ENCODE data around the gene EOGT.

Gene EOGT

DNA sequence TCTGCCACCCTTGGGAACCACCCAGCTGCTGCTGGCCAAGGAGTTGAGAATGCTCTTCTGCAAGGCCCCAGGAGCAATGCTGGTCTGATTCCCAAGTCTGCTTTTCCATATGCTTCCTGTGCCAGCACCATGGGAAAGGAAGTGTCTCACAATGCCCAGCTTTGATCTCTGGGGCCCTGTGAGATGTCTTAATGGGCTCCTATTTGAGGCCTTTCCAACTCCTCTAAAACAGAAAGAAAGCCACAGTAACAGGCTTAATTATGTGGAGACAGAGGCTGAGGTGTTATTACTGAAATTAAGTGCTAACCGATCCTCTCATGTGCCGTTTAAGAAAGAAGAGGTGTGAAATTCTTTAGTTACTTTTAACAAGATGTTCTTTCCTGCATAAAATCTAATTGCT lies 4.5 kb downstream of the EOGT start:
- no peak for DNase-seq

- DNase-seq, result no peak
Measured at GRCh38 chr3:69005791-69006482, 7.5 kb downstream of the EOGT start.

GRCh38 chr3:69005071-69005790 lies 8.3 kb downstream of the EOGT start:
- no peak for DNase-seq

- DNase-seq, result no peak
Measured at GRCh38 chr3:69004138-69004537, 9.3 kb downstream of the EOGT start.

DNA sequence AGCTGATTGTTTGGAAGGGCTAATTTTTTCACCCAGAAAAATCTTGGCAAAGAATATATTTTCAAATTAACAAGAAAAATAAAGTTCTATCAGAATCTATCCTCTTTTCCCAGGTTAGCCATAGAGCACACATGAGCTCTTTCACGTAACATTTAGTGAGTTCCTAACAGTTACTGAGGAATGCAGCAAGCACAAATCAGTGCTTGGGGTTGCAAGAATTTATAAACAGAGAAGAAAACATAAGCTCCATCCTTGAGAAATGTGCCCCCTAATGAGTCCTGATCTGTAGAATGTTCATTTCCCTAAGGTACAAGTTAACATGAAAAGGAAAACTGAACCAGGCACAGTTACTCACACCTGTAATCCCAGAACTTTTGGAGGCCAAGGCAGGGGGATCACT lies 13.9 kb downstream of the EOGT start:
- no peak for DNase-seq

- no peak for DNase-seq
Measured at GRCh38 chr3:68999158-68999557, 14.3 kb downstream of the EOGT start.

DNA sequence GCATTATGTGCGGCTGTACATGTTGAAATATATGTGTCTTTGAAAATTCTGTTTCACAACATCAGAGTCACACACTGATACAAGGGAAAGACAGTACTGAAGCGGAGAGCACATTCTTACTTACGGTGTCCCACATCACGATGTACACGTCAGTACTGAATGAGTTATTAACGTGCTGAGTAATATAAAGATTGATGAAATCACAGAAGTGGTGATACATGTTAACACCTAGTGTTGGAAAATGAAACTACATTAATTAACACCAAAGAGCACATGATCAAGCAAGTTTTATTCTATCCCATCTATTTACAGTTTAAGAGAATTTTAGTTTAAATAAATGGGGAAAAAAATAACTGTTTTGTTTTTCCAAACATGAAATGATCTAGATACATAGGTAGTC lies 15.6 kb downstream of the EOGT start:
- no peak for DNase-seq

- no peak for DNase-seq
Measured at GRCh38 chr3:68996356-68996995, 17.0 kb downstream of the EOGT start.

GRCh38 chr3:68988740-68989139 lies 24.7 kb downstream of the EOGT start:
- DNase-seq, result no peak

- no peak for DNase-seq
Measured at GRCh38 chr3:68987322-68987721, 26.2 kb downstream of the EOGT start.

DNA sequence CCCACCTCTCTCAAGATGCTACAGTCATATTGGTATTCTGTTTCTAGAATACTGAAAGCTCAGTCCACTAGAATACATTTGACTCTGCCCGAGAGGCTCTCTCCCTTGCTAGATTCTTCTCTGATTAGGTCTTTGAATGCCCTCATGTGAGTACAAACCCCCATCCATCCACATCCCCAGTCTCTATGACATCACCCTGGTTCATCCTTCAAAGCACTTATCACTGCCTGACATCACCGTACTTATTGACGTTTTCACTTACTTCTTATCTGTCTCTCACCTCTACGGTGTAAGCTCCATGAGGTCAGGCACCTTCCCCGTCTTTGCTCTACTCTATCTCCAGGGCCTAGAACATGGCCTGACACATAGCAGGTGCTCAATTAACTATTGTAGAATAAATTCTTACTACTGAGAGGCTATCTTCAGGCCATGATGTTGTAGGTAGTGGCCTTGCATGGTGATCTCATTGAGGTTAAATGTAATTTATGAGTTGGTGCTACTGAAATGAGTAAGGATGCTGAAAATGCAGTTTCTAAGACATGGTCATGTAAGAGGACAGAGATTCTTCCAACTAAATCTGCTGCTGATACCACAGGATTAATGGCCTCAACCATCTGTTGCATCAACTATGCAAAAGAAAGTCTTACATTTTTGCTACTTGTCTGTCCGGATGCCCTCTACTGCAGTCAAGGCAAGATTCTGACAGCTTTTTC lies 26.8 kb downstream of the EOGT start:
- no peak for DNase-seq

- no peak for DNase-seq
Measured at GRCh38 chr3:68985146-68985790, 28.2 kb downstream of the EOGT start.

- DNase-seq, result no peak
Measured at GRCh38 chr3:68984011-68984530, 29.4 kb downstream of the EOGT start.

DNA sequence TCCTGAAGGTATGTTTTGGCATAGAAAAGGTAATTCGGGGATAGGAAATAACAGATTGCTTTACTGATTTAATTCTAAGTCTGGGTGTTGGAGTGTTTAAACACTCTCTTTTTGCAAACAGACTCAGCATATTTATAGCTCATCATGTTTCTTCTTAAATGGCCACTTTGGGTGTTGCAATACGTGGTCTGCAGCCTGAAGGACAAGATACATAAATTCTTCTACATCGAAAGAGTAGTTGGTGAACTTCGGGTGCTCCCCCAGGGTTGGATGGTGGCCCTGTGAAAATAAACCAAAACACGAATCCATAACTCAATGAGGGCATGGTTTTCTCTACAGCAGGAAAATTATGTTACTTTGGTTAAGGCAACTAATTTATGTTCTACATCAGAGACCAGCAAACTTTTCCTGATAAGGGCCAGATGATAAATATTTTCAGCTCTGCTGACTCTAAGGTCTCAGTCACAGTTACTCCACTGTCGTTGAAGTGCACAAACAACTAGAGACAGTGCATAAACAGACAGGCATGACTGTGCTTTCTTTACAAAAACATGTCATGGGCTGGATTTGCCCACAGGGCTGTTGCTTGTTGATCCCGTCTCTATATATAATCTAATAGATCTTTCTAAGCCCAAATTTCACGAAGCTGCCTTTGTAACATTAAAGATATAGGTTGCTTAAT lies 35.9 kb downstream of the EOGT start:
- DNase-seq, result no peak

- DNase-seq, result no peak
Measured at GRCh38 chr3:68974711-68975110, 38.8 kb downstream of the EOGT start.

- no peak for DNase-seq
Measured at GRCh38 chr3:68973639-68974038, 39.8 kb downstream of the EOGT start.

DNA sequence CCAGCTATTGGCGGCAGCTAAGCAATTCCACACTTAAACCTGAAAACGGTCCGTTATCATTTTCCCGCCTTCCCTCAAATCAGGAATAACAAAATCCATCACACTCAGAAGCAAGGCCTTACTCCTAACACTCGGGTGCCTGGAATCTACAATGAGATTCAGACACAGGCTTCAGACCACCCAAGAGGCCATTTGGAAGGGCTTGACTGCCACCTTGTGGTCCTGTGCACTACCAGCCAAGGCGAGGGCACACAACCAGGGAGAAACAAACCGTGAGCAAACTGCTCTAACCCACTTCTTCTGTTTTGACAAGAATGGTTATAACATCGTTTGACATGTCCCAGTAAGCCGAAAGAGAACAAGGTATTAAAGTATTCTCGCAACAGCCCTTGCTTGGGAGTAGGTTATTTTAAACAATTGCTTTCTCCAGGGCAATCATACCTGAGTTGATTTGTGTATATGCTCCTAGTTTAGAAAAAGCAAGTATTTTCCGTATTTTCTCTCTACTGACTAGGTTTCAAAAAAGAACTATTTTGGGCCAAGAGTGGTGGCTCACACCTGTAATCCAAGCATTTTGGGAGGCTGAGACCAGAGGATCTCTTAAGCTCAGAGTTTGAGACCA lies 41.0 kb downstream of the EOGT start:
- no peak for DNase-seq

DNA sequence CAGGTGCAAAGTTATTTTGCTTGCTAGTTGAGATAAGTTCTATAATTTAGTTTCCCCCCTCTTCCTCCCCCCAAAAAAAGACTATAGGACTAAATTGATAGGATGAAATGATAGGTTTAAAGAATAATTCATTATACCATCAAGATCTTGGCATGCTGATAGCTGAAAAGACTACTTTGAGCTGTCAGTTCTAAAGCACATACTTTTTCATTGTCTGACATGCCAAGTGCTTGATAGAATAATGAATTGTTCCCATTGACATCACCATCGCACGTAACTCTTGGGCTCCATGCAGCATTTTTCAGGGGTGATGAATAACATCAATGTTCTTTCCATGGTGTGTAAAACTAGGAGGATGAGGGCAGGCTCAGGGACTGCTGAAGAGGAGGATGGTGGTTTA lies 48.8 kb downstream of the EOGT start:
- no peak for DNase-seq

DNA sequence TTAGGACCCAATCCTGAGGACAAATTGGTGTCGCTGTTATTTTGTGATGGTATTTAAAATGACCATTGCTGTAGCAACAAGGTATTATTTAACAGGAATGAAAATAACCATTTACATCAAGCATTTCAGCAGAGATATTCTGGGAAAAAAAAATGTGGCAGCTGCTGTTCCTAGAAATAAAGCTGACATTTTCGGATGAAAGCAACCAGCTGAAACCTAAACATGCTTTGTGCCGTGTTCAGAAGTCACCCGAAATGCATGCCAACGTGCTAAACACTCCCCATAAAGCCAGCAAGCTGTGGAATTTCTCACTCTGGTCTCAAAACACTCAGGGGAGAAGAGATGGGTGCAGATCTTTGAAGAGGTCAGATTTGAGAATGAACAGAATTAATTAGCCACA lies 49.6 kb downstream of the EOGT start:
- DNase-seq, result no peak

- DNase-seq, result no peak
Measured at GRCh38 chr3:68963376-68963775, 50.1 kb downstream of the EOGT start.

GRCh38 chr3:68958932-68959331 lies 54.6 kb downstream of the EOGT start:
- DNase-seq, result no peak

DNA sequence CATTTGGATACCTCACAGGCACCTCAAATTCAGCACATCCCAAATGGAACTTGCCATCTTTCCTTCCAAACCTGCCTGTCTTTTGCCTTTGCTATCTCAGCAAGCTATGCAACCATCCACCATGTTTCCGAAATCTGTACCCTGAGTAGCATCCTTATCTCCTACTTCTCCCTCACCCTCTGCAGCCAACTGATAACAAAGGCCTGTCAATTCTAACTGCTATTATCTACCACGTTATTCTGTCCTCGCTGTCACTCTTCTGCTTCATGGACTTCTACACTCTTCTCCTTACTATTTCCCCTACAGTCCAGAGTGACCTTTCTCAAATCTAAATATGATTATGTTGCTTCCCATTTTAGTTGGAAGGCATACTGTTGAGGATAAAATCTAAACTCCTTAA lies 55.6 kb downstream of the EOGT start:
- DNase-seq, result no peak

All from cortex of kidney (tissue), 1 donor.